HL-60 (cell line): ENCODE results near the gene STX8.

Experiments
- DNase-seq, 2 experiments: peaks; one replicate each; pipeline ENCODE4 v3.0.0-alpha.2; 2010 to 2020; ENCODE audit warnings: low read depth in 1 of 2, low spot score in 1 of 2
- H3K27ac ChIP-seq: fragments of 250-450 bp; sonication (Bioruptor Pico); replicated peaks from 2 replicates; pipeline ENCODE4 v1.5.1; 2020; ENCODE audit warnings: mild to moderate bottlenecking, moderate library complexity
- H3K27me3 ChIP-seq: fragments of 250-450 bp; sonication (Bioruptor Pico); 2 replicates; pipeline ENCODE4 v1.5.1; 2021; ENCODE audit warnings: mild to moderate bottlenecking, moderate library complexity; ENCODE audit not compliant: insufficient read depth, poor library complexity, severe bottlenecking
- H3K4me3 ChIP-seq: replicated peaks from 2 replicates; pipeline ENCODE4 v1.5.1; 2011; ENCODE audit warnings: mild to moderate bottlenecking, control low read depth, low read length; ENCODE audit not compliant: insufficient read depth
- GABPA ChIP-seq: IDR thresholded peaks from 2 replicates; pipeline ENCODE4 v1.6.1; 2012; ENCODE audit warnings: low read depth
- POLR2AphosphoS5 ChIP-seq: IDR thresholded peaks from 2 replicates; pipeline ENCODE4 v1.6.1; 2012; ENCODE audit warnings: low read depth
- SPI1 ChIP-seq: IDR thresholded peaks from 2 replicates; pipeline ENCODE4 v1.6.1; 2012; ENCODE audit warnings: low read depth, mild to moderate bottlenecking, borderline replicate concordance
- TF ChIP-seq, protein P1 (sequence below): IDR thresholded peaks from 2 replicates; pipeline ENCODE4 v1.6.1; 2012; ENCODE audit warnings: low read depth; ENCODE audit not compliant: insufficient replicate concordance
- TF ChIP-seq, protein P2 (sequence below): IDR thresholded peaks from one replicate; pipeline ENCODE4 v1.5.1; 2011; ENCODE audit warnings: low read length, control low read depth, inconsistent platforms; ENCODE audit not compliant: insufficient read depth

Gene STX8

DNA sequence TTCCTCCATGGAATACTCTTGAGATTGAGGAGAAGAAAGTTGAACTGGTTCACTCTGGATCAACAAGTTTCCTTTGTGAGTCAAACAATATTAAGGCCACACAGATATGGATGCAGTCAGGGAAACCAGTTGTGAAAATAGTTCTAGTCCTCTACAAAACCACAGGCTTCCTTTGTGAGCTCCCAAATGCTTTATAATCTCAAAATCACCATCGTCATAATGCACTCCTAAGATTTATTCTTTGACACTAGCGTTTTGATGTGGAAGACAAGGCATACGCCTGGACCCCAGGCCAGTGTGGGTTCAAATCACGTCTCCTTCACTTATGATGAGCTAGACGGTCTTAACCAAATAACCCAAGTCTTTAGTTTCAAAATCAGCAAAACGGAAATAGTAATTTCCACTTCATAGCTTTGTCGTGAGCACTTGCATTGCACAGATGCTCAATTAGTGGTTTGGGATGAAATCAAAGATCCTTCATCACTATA, 142.6 kb downstream of the STX8 start:
- DNase-seq: no peak
- Histone ChIP-seq H3K27ac (no peak overlapping the region), H3K27me3 (no peaks in the 10 kb centered on the region), H3K4me3 (no peak overlapping the region)
- TF ChIP-seq, protein P1, sequence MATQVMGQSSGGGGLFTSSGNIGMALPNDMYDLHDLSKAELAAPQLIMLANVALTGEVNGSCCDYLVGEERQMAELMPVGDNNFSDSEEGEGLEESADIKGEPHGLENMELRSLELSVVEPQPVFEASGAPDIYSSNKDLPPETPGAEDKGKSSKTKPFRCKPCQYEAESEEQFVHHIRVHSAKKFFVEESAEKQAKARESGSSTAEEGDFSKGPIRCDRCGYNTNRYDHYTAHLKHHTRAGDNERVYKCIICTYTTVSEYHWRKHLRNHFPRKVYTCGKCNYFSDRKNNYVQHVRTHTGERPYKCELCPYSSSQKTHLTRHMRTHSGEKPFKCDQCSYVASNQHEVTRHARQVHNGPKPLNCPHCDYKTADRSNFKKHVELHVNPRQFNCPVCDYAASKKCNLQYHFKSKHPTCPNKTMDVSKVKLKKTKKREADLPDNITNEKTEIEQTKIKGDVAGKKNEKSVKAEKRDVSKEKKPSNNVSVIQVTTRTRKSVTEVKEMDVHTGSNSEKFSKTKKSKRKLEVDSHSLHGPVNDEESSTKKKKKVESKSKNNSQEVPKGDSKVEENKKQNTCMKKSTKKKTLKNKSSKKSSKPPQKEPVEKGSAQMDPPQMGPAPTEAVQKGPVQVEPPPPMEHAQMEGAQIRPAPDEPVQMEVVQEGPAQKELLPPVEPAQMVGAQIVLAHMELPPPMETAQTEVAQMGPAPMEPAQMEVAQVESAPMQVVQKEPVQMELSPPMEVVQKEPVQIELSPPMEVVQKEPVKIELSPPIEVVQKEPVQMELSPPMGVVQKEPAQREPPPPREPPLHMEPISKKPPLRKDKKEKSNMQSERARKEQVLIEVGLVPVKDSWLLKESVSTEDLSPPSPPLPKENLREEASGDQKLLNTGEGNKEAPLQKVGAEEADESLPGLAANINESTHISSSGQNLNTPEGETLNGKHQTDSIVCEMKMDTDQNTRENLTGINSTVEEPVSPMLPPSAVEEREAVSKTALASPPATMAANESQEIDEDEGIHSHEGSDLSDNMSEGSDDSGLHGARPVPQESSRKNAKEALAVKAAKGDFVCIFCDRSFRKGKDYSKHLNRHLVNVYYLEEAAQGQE: no peak
- TF ChIP-seq SPI1: no peak
- TF ChIP-seq, protein P2, sequence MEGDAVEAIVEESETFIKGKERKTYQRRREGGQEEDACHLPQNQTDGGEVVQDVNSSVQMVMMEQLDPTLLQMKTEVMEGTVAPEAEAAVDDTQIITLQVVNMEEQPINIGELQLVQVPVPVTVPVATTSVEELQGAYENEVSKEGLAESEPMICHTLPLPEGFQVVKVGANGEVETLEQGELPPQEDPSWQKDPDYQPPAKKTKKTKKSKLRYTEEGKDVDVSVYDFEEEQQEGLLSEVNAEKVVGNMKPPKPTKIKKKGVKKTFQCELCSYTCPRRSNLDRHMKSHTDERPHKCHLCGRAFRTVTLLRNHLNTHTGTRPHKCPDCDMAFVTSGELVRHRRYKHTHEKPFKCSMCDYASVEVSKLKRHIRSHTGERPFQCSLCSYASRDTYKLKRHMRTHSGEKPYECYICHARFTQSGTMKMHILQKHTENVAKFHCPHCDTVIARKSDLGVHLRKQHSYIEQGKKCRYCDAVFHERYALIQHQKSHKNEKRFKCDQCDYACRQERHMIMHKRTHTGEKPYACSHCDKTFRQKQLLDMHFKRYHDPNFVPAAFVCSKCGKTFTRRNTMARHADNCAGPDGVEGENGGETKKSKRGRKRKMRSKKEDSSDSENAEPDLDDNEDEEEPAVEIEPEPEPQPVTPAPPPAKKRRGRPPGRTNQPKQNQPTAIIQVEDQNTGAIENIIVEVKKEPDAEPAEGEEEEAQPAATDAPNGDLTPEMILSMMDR: no peak
- TF ChIP-seq GABPA: no peak
- no peak for TF ChIP-seq POLR2AphosphoS5

DNA sequence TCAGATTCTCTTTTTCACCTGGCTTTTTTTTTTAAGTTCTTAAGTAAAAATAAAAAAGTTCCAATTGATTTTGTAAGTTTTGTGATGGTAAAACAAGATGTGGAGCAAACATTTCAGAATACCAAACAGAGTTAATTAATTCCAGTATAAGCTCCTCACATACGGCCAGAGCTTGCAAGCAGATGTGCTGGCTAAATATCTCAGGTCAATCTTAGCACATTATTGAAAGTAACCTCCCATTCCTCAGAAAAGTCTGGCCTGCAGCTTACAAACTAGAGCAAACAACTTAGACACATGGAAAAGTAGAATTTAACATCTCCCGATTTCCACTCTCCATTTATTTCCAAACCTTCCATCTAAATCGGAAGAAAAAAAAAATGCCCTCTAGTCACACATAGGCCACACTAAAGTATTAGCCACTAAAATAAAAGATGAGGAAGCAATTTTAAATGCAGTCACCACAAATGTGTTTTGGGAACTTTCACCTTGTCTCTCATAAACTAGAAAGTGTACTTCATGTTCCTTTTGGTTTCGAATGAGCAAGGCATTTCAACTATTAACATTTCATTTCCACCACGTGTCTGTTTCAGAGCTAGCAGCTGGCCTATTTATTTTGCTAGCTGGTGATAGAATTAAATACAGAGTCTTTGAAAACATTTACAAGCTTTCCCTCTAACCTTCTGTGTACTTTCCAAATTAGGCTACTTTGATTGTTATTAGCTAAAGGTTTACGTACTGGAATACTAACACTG, 143.3 kb downstream of the STX8 start:
- Histone ChIP-seq H3K27ac (no peak overlapping the region), H3K27me3 (no peaks in the 10 kb centered on the region), H3K4me3 (no peak overlapping the region)
- DNase-seq: no peak
- TF ChIP-seq SPI1 (no peak), GABPA (no peak), POLR2AphosphoS5 (no peak)
- TF ChIP-seq, protein P2: no peak
- TF ChIP-seq, protein P1: no peak

DNA sequence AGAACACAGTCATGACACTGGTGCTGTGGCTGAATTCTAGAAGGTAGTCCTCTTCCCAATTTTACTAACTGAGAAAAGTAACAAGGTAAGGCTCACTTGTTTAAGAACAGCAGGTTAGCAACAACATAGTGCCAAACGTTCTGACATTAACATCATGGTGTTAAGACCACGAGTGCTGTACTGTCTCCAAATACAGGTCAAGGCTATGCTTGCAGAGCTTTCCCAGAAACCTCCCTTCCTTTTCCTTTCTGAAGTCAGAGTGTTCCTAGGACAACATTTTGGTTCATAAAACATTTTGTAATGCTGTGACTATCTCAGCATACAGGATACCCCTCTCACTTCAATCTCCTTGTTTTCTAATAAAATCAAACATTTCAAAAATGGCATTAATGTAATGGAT, 144.0 kb downstream of the STX8 start:
- no peak for DNase-seq
- Histone ChIP-seq H3K4me3 (no peak overlapping the region), H3K27ac (no peak overlapping the region), H3K27me3 (no peaks in the 10 kb centered on the region)
- TF ChIP-seq, protein P2: no peak
- TF ChIP-seq GABPA (no peak), POLR2AphosphoS5 (no peak), SPI1 (no peak)
- TF ChIP-seq, protein P1: no peak
